ENCODE data around the gene MRPL52.
"Not testable (repeated sequence)": the region's sequence is repeated elsewhere in the genome, so short reads cannot be mapped to it uniquely, and the experiment has no call there.

MRPL52 gene

GRCh38 chr14:22852599-22852939 is 22.9 kb downstream of the MRPL52 start:
- H3K36me3 ChIP-seq (ENCODE audit: control insufficient read depth, insufficient read depth, low read length), result no peaks in the 10 kb centered on the region
- H3K4me2 ChIP-seq (ENCODE audit: low read length), result no peak overlapping the region
- no peaks in the 10 kb centered on the region for H3K79me2 ChIP-seq
- no peaks in the 10 kb centered on the region for H3K9me3 ChIP-seq (ENCODE audit: control insufficient read depth, low read length)
- H3K27ac ChIP-seq, result peak overlapping the region; percentile 45
- TF ChIP-seq, protein P1, sequence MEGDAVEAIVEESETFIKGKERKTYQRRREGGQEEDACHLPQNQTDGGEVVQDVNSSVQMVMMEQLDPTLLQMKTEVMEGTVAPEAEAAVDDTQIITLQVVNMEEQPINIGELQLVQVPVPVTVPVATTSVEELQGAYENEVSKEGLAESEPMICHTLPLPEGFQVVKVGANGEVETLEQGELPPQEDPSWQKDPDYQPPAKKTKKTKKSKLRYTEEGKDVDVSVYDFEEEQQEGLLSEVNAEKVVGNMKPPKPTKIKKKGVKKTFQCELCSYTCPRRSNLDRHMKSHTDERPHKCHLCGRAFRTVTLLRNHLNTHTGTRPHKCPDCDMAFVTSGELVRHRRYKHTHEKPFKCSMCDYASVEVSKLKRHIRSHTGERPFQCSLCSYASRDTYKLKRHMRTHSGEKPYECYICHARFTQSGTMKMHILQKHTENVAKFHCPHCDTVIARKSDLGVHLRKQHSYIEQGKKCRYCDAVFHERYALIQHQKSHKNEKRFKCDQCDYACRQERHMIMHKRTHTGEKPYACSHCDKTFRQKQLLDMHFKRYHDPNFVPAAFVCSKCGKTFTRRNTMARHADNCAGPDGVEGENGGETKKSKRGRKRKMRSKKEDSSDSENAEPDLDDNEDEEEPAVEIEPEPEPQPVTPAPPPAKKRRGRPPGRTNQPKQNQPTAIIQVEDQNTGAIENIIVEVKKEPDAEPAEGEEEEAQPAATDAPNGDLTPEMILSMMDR (IDR thresholded peaks at IDR 0.05), result no peak
- no peak overlapping the region for H3K9ac ChIP-seq
- H2AFZ ChIP-seq, result peak overlapping the region; percentile 92
- H3K27me3 ChIP-seq (ENCODE audit: control insufficient read depth, insufficient read depth, low read length), result no peaks in the 10 kb centered on the region
- peaks cover 30% of the 10 kb centered on the region for H3K4me1 ChIP-seq
- H3K4me3 ChIP-seq (ENCODE audit: low read depth, low read length), result no peak overlapping the region

- Histone ChIP-seq H3K9me3 (ENCODE audit: control insufficient read depth, low read length) (no peaks in the 10 kb centered on the region), H3K36me3 (ENCODE audit: control insufficient read depth, insufficient read depth, low read length) (no peaks in the 10 kb centered on the region), H3K79me2 (no peaks in the 10 kb centered on the region), H3K4me2 (ENCODE audit: low read length) (peak overlapping the region; percentile 88), H3K27ac (peak overlapping the region; percentile 45), H2AFZ (peak overlapping the region; percentile 92), H3K9ac (no peak overlapping the region), H3K4me1 (peaks cover 24% of the 10 kb centered on the region), H3K4me3 (ENCODE audit: low read depth, low read length) (peak overlapping the region; percentile 56), H3K27me3 (ENCODE audit: control insufficient read depth, insufficient read depth, low read length) (no peaks in the 10 kb centered on the region)
- TF ChIP-seq, protein P1 (IDR thresholded peaks at IDR 0.05), result peak; percentile 97
Measured at GRCh38 chr14:22852940-22853767, 23.5 kb downstream of the MRPL52 start.

GRCh38 chr14:22854296-22854695 is 24.6 kb downstream of the MRPL52 start:
- not testable (repeated sequence) for H3K79me2 ChIP-seq; H3K4me2 ChIP-seq (ENCODE audit: low read length); H3K36me3 ChIP-seq (ENCODE audit: control insufficient read depth, insufficient read depth, low read length); H3K27me3 ChIP-seq (ENCODE audit: control insufficient read depth, insufficient read depth, low read length); H3K9ac ChIP-seq; H3K4me3 ChIP-seq (ENCODE audit: low read depth, low read length); H3K9me3 ChIP-seq (ENCODE audit: control insufficient read depth, low read length); H2AFZ ChIP-seq; H3K27ac ChIP-seq
- peaks cover 14% of the 10 kb centered on the region for H3K4me1 ChIP-seq

- no peak overlapping the region for H3K9ac ChIP-seq
- H3K27me3 ChIP-seq (ENCODE audit: control insufficient read depth, insufficient read depth, low read length), result no peaks in the 10 kb centered on the region
- H3K4me2 ChIP-seq (ENCODE audit: low read length), result no peak overlapping the region
- TF ChIP-seq, protein P1 (IDR thresholded peaks at IDR 0.05), result no peak
- no peak overlapping the region for H2AFZ ChIP-seq
- H3K9me3 ChIP-seq (ENCODE audit: control insufficient read depth, low read length), result no peaks in the 10 kb centered on the region
- no peaks in the 10 kb centered on the region for H3K36me3 ChIP-seq (ENCODE audit: control insufficient read depth, insufficient read depth, low read length)
- H3K27ac ChIP-seq, result no peak overlapping the region
- no peak overlapping the region for H3K4me3 ChIP-seq (ENCODE audit: low read depth, low read length)
- peaks cover 9% of the 10 kb centered on the region for H3K4me1 ChIP-seq
- H3K79me2 ChIP-seq, result no peaks in the 10 kb centered on the region
Measured at GRCh38 chr14:22854963-22855724, 25.5 kb downstream of the MRPL52 start.

- H3K27me3 ChIP-seq (ENCODE audit: control insufficient read depth, insufficient read depth, low read length), result no peaks in the 10 kb centered on the region
- no peak overlapping the region for H3K4me3 ChIP-seq (ENCODE audit: low read depth, low read length)
- H2AFZ ChIP-seq, result no peak overlapping the region
- no peaks in the 10 kb centered on the region for H3K9me3 ChIP-seq (ENCODE audit: control insufficient read depth, low read length)
- peaks cover 4% of the 10 kb centered on the region for H3K4me1 ChIP-seq
- H3K27ac ChIP-seq, result no peak overlapping the region
- TF ChIP-seq, protein P1 (IDR thresholded peaks at IDR 0.05), result no peak
- no peak overlapping the region for H3K4me2 ChIP-seq (ENCODE audit: low read length)
- no peaks in the 10 kb centered on the region for H3K36me3 ChIP-seq (ENCODE audit: control insufficient read depth, insufficient read depth, low read length)
- H3K79me2 ChIP-seq, result no peaks in the 10 kb centered on the region
- H3K9ac ChIP-seq, result no peak overlapping the region
Measured at GRCh38 chr14:22856428-22856827, 26.7 kb downstream of the MRPL52 start.

DNA sequence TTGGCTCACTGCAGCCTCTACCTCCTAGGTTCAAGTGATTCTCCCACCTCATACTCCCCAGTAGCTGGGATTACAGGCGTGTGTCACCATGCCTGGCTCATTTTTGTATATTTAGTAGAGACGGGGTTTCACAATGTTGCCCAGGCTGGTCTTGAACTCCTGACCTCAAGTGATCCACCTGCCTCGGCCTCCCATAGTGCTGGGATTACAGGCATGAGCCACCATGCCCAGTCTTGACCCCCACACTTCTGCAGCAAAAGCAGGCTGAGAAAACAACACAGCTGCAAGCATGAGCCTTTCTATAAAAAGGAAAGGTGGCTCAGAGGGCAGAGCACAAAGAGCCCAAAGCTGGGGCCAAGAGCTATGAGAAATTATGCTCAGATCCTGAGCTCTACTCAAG is 30.7 kb downstream of the MRPL52 start:
- not testable (repeated sequence) for H2AFZ ChIP-seq; H3K27me3 ChIP-seq (ENCODE audit: control insufficient read depth, insufficient read depth, low read length); H3K9ac ChIP-seq; H3K9me3 ChIP-seq (ENCODE audit: control insufficient read depth, low read length); H3K4me1 ChIP-seq; H3K4me3 ChIP-seq (ENCODE audit: low read depth, low read length); H3K36me3 ChIP-seq (ENCODE audit: control insufficient read depth, insufficient read depth, low read length); H3K79me2 ChIP-seq; H3K4me2 ChIP-seq (ENCODE audit: low read length); H3K27ac ChIP-seq

Data from parathyroid adenoma (tissue), 2 donors.